WTC11 (cell line): Measurements from ENCODE around the gene ZNF30. TPM values are rescaled to one million over a fixed set of nuclear protein-coding genes. Genes with fewer than 3 reads are reported as not detected.

Experiments used
- ATAC-seq: fragments of 200-7000 bp; cut with Tn5 transposase; 2 replicates; pipeline ENCODE4 v1.10.0; 2021; ENCODE audit warnings: mild to moderate bottlenecking, moderate library complexity
- CTCF ChIA-PET: fragments of 300-600 bp; sonication (Branson Sonifier 250); formaldehyde crosslinking; loops from one replicate; lab custom pipeline; 2021; ENCODE audit warnings: antibody characterized with exemption; lab: Charles Lee
- POLR2A ChIA-PET: fragments of 350-600 bp; sonication (Branson Sonifier 250); formaldehyde crosslinking; loops from one replicate; lab custom pipeline; 2021; ENCODE audit warnings: antibody characterized with exemption; lab: Charles Lee
- DNase-seq: peaks from one replicate; pipeline ENCODE4 v3.0.0; 2021; ENCODE audit warnings: low spot score
- H3K27ac Mint-ChIP-seq: 2 replicates; pipeline ENCODE4 v1.8.0; 2021; ENCODE audit warnings: mixed read lengths
- H3K27me3 Mint-ChIP-seq: 2 replicates; pipeline ENCODE4 v1.8.0; 2021; ENCODE audit warnings: low read depth, mild to moderate bottlenecking, moderate library complexity, mixed read lengths
- H3K36me3 Mint-ChIP-seq: 2 replicates; pipeline ENCODE4 v1.8.0; 2021; ENCODE audit warnings: mixed read lengths
- H3K4me1 Mint-ChIP-seq: 2 replicates; pipeline ENCODE4 v1.8.0; 2022; ENCODE audit warnings: mixed read lengths
- H3K4me3 Mint-ChIP-seq: 2 replicates; pipeline ENCODE4 v1.8.0; 2021; ENCODE audit warnings: mild to moderate bottlenecking, moderate library complexity, mixed read lengths
- H3K9me3 Mint-ChIP-seq: 2 replicates; pipeline ENCODE4 v1.8.0; 2021; ENCODE audit warnings: mixed read lengths
- ATF1 ChIP-seq: sonication (generic); formaldehyde crosslinking; IDR thresholded peaks from 2 replicates; pipeline ENCODE4 v1.8.1; 2023; ENCODE audit warnings: mild to moderate bottlenecking, moderate library complexity, missing genetic modification reagents
- CBFB ChIP-seq: sonication (generic); formaldehyde crosslinking; IDR thresholded peaks from 2 replicates; pipeline ENCODE4 v1.8.1; 2022; ENCODE audit warnings: mild to moderate bottlenecking, low read depth, missing genetic modification reagents
- EMX1 ChIP-seq: fragments of 250-450 bp; sonication (Bioruptor Pico); IDR thresholded peaks from 2 replicates; pipeline ENCODE4 v1.8.0; 2021; ENCODE audit warnings: mild to moderate bottlenecking
- GABPB1 ChIP-seq: sonication (generic); formaldehyde crosslinking; IDR thresholded peaks from 2 replicates; pipeline ENCODE4 v1.8.1; 2023; ENCODE audit warnings: mild to moderate bottlenecking, missing genetic modification reagents
- HMGA2 ChIP-seq: fragments of 250-450 bp; sonication (Bioruptor Pico); IDR thresholded peaks from 2 replicates; pipeline ENCODE4 v1.4.0; 2021; ENCODE audit warnings: mild to moderate bottlenecking, moderate library complexity
- NFYB ChIP-seq: sonication (generic); formaldehyde crosslinking; conservative IDR thresholded peaks from 2 replicates; pipeline ENCODE4 v1.8.0; 2022; ENCODE audit warnings: low read depth, missing genetic modification reagents
- NR3C1 ChIP-seq: sonication (generic); formaldehyde crosslinking; conservative IDR thresholded peaks from 2 replicates; pipeline ENCODE4 v1.8.1; 2023; ENCODE audit warnings: low read depth, mild to moderate bottlenecking, missing genetic modification reagents
- TEAD1 ChIP-seq: sonication (generic); formaldehyde crosslinking; IDR thresholded peaks from 2 replicates; pipeline ENCODE4 v1.8.0; 2022; ENCODE audit warnings: mild to moderate bottlenecking, missing genetic modification reagents
- total RNA-seq: library from RNA; stranded (reverse); gene quantifications from 3 replicates; pipeline ENCODE4 v1.2.3, GENCODE V29; 2021
- TF ChIP-seq, protein P1 (sequence below): sonication (generic); formaldehyde crosslinking; IDR thresholded peaks from 2 replicates; pipeline ENCODE4 v1.8.1; 2023; ENCODE audit warnings: mild to moderate bottlenecking, missing genetic modification reagents
- TF ChIP-seq, protein P2 (sequence below): fragments of 250-450 bp; sonication (Bioruptor Pico); conservative IDR thresholded peaks from 2 replicates; pipeline ENCODE4 v1.9.0; 2021; ENCODE audit warnings: mild to moderate bottlenecking
- TF ChIP-seq, protein P3 (sequence below): sonication (generic); formaldehyde crosslinking; conservative IDR thresholded peaks from 2 replicates; pipeline ENCODE4 v1.8.1; 2022; ENCODE audit warnings: mild to moderate bottlenecking, missing genetic modification reagents
- TF ChIP-seq, protein P4 (sequence below): sonication (generic); formaldehyde crosslinking; IDR thresholded peaks from 2 replicates; pipeline ENCODE4 v1.8.0; 2022; ENCODE audit warnings: mild to moderate bottlenecking, missing genetic modification reagents
- TF ChIP-seq, protein P5 (sequence below): fragments of 250-450 bp; sonication (Bioruptor Pico); IDR thresholded peaks from 2 replicates; pipeline ENCODE4 v2.1.2; 2022; ENCODE audit warnings: mild to moderate bottlenecking, moderate library complexity
- TF ChIP-seq, protein P6 (sequence below): sonication (generic); formaldehyde crosslinking; conservative IDR thresholded peaks from 2 replicates; pipeline ENCODE4 v1.8.1; 2023; ENCODE audit warnings: mild to moderate bottlenecking, low read depth, missing genetic modification reagents, moderate library complexity
- TF ChIP-seq, protein P7 (sequence below): sonication (generic); formaldehyde crosslinking; IDR thresholded peaks from 2 replicates; pipeline ENCODE4 v1.8.0; 2022; ENCODE audit warnings: mild to moderate bottlenecking, missing genetic modification reagents

The ZNF30 gene
- total RNA-seq, 1 experiment from 2014 or later: 5.4 TPM

DNA sequence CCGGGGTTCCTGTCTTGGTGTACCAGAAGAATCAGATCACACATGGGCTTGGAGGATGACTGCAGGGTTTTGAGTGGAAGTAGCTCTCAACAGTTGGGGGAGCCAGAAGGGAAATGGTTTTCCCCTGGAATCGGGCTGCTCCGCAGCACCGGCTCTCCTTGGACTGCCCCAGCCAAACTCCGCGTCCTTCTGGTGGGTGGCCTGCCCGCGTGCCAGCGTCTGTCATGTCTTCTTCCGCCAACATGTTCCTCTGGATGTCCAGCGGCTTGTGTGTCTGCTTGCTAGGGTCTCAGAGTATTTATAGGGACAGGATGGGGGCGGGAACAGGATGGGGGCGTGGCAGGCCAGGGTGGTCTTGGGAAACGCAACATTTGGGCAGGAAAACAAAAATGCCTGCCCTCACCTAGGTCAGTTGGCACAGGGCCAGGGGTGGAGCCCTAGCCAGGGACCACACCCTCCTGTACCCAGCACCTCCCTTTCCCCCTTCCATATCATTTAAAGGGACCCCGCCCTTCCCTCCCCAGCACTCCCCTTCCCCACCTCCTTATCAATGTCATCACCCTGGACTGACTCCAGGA lies 1.3 kb upstream of the ZNF30 start:
- H3K27me3 Mint-ChIP-seq: peaks cover 19% of the 10 kb centered on the region
- H3K36me3 Mint-ChIP-seq: peaks cover 21% of the 10 kb centered on the region
- H3K27ac Mint-ChIP-seq: no peak overlapping the region
- peaks cover 11% of the 10 kb centered on the region for H3K4me1 Mint-ChIP-seq
- DNase-seq (no peak), ATAC-seq (no peak)
- peaks cover 19% of the 10 kb centered on the region for H3K9me3 Mint-ChIP-seq
- no peak overlapping the region for H3K4me3 Mint-ChIP-seq
- TF ChIP-seq, protein P1, sequence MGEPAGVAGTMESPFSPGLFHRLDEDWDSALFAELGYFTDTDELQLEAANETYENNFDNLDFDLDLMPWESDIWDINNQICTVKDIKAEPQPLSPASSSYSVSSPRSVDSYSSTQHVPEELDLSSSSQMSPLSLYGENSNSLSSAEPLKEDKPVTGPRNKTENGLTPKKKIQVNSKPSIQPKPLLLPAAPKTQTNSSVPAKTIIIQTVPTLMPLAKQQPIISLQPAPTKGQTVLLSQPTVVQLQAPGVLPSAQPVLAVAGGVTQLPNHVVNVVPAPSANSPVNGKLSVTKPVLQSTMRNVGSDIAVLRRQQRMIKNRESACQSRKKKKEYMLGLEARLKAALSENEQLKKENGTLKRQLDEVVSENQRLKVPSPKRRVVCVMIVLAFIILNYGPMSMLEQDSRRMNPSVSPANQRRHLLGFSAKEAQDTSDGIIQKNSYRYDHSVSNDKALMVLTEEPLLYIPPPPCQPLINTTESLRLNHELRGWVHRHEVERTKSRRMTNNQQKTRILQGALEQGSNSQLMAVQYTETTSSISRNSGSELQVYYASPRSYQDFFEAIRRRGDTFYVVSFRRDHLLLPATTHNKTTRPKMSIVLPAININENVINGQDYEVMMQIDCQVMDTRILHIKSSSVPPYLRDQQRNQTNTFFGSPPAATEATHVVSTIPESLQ: no peak
- TF ChIP-seq, protein P2, sequence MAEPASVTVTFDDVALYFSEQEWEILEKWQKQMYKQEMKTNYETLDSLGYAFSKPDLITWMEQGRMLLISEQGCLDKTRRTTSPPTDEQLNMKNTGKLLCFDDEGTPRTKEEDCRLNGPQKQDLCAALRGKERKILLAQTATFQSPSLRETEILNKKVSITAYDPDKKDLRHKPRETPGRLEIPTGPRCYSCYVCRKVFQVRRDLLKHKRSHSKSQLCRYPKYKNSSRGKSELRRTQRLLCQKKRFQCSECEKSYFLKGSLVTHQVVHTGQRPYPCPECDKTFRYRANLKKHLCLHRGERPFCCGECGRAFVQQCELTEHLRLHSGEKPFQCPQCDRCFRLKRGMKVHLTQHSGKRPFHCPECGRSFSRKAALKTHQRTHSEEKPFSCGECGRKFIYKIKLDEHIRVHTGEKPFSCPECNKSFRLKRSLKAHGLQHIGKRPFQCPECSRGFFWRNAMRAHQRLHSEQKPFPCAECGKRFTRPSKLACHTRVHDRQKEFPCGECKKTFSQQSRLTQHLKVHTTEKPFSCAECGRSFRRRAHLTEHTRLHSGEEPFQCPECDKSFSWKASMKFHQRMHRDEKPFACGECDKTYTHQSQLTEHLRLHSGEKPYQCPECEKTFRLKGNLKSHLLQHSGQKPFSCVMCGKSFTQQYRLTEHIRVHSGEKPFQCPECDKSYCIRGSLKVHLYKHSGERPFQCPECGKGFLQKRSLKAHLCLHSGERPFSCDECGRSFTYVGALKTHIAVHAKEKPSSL (CRISPR knock-in tag): no peak
- TF ChIP-seq TEAD1 (CRISPR knock-in tag): no peak
- TF ChIP-seq HMGA2 (CRISPR knock-in tag): no peak
- TF ChIP-seq, protein P3, sequence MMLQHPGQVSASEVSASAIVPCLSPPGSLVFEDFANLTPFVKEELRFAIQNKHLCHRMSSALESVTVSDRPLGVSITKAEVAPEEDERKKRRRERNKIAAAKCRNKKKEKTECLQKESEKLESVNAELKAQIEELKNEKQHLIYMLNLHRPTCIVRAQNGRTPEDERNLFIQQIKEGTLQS: no peak
- no peak for TF ChIP-seq GABPB1
- TF ChIP-seq NFYB: no peak
- TF ChIP-seq, protein P4, sequence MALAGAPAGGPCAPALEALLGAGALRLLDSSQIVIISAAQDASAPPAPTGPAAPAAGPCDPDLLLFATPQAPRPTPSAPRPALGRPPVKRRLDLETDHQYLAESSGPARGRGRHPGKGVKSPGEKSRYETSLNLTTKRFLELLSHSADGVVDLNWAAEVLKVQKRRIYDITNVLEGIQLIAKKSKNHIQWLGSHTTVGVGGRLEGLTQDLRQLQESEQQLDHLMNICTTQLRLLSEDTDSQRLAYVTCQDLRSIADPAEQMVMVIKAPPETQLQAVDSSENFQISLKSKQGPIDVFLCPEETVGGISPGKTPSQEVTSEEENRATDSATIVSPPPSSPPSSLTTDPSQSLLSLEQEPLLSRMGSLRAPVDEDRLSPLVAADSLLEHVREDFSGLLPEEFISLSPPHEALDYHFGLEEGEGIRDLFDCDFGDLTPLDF (CRISPR knock-in tag): no peak
- TF ChIP-seq, protein P5, sequence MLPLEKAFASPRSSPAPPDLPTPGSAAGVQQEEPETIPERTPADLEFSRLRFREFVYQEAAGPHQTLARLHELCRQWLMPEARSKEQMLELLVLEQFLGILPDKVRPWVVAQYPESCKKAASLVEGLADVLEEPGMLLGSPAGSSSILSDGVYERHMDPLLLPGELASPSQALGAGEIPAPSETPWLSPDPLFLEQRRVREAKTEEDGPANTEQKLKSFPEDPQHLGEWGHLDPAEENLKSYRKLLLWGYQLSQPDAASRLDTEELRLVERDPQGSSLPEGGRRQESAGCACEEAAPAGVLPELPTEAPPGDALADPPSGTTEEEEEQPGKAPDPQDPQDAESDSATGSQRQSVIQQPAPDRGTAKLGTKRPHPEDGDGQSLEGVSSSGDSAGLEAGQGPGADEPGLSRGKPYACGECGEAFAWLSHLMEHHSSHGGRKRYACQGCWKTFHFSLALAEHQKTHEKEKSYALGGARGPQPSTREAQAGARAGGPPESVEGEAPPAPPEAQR: no peak
- TF ChIP-seq NR3C1 (CRISPR knock-in tag): no peak
- TF ChIP-seq CBFB (CRISPR knock-in tag): no peak
- TF ChIP-seq, protein P6, sequence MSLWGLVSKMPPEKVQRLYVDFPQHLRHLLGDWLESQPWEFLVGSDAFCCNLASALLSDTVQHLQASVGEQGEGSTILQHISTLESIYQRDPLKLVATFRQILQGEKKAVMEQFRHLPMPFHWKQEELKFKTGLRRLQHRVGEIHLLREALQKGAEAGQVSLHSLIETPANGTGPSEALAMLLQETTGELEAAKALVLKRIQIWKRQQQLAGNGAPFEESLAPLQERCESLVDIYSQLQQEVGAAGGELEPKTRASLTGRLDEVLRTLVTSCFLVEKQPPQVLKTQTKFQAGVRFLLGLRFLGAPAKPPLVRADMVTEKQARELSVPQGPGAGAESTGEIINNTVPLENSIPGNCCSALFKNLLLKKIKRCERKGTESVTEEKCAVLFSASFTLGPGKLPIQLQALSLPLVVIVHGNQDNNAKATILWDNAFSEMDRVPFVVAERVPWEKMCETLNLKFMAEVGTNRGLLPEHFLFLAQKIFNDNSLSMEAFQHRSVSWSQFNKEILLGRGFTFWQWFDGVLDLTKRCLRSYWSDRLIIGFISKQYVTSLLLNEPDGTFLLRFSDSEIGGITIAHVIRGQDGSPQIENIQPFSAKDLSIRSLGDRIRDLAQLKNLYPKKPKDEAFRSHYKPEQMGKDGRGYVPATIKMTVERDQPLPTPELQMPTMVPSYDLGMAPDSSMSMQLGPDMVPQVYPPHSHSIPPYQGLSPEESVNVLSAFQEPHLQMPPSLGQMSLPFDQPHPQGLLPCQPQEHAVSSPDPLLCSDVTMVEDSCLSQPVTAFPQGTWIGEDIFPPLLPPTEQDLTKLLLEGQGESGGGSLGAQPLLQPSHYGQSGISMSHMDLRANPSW (CRISPR knock-in tag): no peak
- TF ChIP-seq, protein P7, sequence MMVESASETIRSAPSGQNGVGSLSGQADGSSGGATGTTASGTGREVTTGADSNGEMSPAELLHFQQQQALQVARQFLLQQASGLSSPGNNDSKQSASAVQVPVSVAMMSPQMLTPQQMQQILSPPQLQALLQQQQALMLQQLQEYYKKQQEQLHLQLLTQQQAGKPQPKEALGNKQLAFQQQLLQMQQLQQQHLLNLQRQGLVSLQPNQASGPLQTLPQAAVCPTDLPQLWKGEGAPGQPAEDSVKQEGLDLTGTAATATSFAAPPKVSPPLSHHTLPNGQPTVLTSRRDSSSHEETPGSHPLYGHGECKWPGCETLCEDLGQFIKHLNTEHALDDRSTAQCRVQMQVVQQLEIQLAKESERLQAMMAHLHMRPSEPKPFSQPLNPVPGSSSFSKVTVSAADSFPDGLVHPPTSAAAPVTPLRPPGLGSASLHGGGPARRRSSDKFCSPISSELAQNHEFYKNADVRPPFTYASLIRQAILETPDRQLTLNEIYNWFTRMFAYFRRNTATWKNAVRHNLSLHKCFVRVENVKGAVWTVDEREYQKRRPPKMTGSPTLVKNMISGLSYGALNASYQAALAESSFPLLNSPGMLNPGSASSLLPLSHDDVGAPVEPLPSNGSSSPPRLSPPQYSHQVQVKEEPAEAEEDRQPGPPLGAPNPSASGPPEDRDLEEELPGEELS (CRISPR knock-in tag): no peak
- TF ChIP-seq ATF1 (CRISPR knock-in tag): no peak
- no peak for TF ChIP-seq EMX1 (CRISPR knock-in tag)
- CTCF ChIA-PET: interaction anchor here (1.3 to 4.6 kb wide), 3 partner anchors 21 to 131 kb away, joined by 3 to 33 read pairs (median 9); no protein-coding TSS in a partner anchor
- POLR2A ChIA-PET: no interaction called here
